ENCODE data around the gene ADGRD2. TPM values are rescaled to one million over a fixed set of nuclear protein-coding genes. Genes with fewer than 3 reads are reported as not detected.

ADGRD2 gene
- total and polyA plus RNA-seq, 2 of the 13 experiments (the other 11 are each of a cell fraction or from before 2014, with no cell fraction given), result not detected

GRCh38 chr9:124429530-124429867 is 20.8 kb upstream of the ADGRD2 start (continued):
- TF ChIP-seq ZNF30 (CRISPR knock-in tag; IDR thresholded peaks at IDR 0.05) (no peak), PTBP1 (IDR thresholded peaks at IDR 0.05; ENCODE audit: low read depth, low read length, poor library complexity, severe bottlenecking) (no peak), RORA (CRISPR knock-in tag; IDR thresholded peaks at IDR 0.05) (no peak), NFIB (CRISPR knock-in tag; IDR thresholded peaks at IDR 0.05; ENCODE audit: borderline replicate concordance) (no peak), ZFY (CRISPR knock-in tag; IDR thresholded peaks at IDR 0.05) (no peak), SYNCRIP (IDR thresholded peaks at IDR 0.05; ENCODE audit: insufficient read depth, low read depth, low read length) (no peak)
- TF ChIP-seq, protein P1, sequence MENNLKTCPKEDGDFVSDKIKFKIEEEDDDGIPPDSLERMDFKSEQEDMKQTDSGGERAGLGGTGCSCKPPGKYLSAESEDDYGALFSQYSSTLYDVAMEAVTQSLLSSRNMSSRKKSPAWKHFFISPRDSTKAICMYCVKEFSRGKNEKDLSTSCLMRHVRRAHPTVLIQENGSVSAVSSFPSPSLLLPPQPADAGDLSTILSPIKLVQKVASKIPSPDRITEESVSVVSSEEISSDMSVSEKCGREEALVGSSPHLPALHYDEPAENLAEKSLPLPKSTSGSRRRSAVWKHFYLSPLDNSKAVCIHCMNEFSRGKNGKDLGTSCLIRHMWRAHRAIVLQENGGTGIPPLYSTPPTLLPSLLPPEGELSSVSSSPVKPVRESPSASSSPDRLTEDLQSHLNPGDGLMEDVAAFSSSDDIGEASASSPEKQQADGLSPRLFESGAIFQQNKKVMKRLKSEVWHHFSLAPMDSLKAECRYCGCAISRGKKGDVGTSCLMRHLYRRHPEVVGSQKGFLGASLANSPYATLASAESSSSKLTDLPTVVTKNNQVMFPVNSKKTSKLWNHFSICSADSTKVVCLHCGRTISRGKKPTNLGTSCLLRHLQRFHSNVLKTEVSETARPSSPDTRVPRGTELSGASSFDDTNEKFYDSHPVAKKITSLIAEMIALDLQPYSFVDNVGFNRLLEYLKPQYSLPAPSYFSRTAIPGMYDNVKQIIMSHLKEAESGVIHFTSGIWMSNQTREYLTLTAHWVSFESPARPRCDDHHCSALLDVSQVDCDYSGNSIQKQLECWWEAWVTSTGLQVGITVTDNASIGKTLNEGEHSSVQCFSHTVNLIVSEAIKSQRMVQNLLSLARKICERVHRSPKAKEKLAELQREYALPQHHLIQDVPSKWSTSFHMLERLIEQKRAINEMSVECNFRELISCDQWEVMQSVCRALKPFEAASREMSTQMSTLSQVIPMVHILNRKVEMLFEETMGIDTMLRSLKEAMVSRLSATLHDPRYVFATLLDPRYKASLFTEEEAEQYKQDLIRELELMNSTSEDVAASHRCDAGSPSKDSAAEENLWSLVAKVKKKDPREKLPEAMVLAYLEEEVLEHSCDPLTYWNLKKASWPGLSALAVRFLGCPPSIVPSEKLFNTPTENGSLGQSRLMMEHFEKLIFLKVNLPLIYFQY (CRISPR knock-in tag; IDR thresholded peaks at IDR 0.05; ENCODE audit: borderline replicate concordance), result no peak
- TF ChIP-seq, protein P2, sequence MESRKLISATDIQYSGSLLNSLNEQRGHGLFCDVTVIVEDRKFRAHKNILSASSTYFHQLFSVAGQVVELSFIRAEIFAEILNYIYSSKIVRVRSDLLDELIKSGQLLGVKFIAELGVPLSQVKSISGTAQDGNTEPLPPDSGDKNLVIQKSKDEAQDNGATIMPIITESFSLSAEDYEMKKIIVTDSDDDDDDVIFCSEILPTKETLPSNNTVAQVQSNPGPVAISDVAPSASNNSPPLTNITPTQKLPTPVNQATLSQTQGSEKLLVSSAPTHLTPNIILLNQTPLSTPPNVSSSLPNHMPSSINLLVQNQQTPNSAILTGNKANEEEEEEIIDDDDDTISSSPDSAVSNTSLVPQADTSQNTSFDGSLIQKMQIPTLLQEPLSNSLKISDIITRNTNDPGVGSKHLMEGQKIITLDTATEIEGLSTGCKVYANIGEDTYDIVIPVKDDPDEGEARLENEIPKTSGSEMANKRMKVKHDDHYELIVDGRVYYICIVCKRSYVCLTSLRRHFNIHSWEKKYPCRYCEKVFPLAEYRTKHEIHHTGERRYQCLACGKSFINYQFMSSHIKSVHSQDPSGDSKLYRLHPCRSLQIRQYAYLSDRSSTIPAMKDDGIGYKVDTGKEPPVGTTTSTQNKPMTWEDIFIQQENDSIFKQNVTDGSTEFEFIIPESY (CRISPR knock-in tag; IDR thresholded peaks at IDR 0.05), result no peak

GRCh38 chr9:124436320-124436719 is 13.9 kb upstream of the ADGRD2 start:
- TF ChIP-seq ZKSCAN5 (CRISPR knock-in tag; IDR thresholded peaks at IDR 0.05), result no peak
- H3K9me3 ChIP-seq (ENCODE audit: low read length), result no peaks in the 10 kb centered on the region
- no peak overlapping the region for H3K4me2 ChIP-seq (ENCODE audit: low read depth, low read length)
- POLR2A ChIA-PET, result no interaction called here
- H2AFZ ChIP-seq (ENCODE audit: low read length), result no peak overlapping the region
- peaks cover 0 to 14% of the 10 kb centered on the region in 2 experiments; a peak in 2 of 5 replicates for H3K27me3 ChIP-seq (ENCODE audit: control insufficient read depth in 1 of 2, insufficient read depth in 2 of 2, low read length in 2 of 2)
- no peak overlapping the region for H3K4me3 ChIP-seq (replicated peaks in 1 of 3; ENCODE audit: insufficient read depth in 1 of 3, low read depth in 2 of 3, low read length in 3 of 3)
- no peaks in the 10 kb centered on the region for H3K79me2 ChIP-seq (ENCODE audit: insufficient read depth, low read length)
- CTCF ChIA-PET (ENCODE audit: low intra/inter-chr PET ratio, low total read pairs), result no interaction called here
- H3K36me3 ChIP-seq (replicated peaks in 1 of 2; ENCODE audit: control insufficient read depth in 1 of 2, insufficient read depth in 2 of 2, low read length in 2 of 2), result no peaks in the 10 kb centered on the region
- in situ Hi-C loops (cut with HindIII; ENCODE audit: extremely low pct_ligation_motif_present, low pct_unique_long_range_greater_than_20kb) (no loop called here), intact Hi-C loops (cut with micrococcal nuclease; ENCODE audit: unreplicated experiment) (no loop called here)
- no TSS peak for BruUV-seq (replicated peaks)
- no peak for FAIRE-seq
- no peak overlapping the region for H3K9ac ChIP-seq (ENCODE audit: insufficient read depth, low read depth, low read length)
- peaks cover 19% of the 10 kb centered on the region for H3K4me1 ChIP-seq (ENCODE audit: insufficient read depth, low read length)
- no peak for ATAC-seq
- H4K20me1 ChIP-seq (ENCODE audit: insufficient read depth, low read length), result no peaks in the 10 kb centered on the region
- H3K27ac ChIP-seq (ENCODE audit: extremely low read length, insufficient read depth, low read length), result no peak overlapping the region
- no peak for DNase-seq (ENCODE audit: low spot score)

All from HepG2 (cell line).